GM20431 (cell line): ENCODE measurements around the gene APOL2.
"Not testable (repeated sequence)": the region's sequence is repeated elsewhere in the genome, so short reads cannot be mapped to it uniquely, and the experiment has no call there.

Experiments
- in situ Hi-C: fragments of 300-500 bp; cut with MseI, MboI; formaldehyde crosslinking; loops from one replicate; pipeline ENCODE4 v1.15.0; 2020; ENCODE audit warnings: low sequenced_read_pairs; ENCODE audit not compliant: unreplicated experiment

The APOL2 gene

DNA sequence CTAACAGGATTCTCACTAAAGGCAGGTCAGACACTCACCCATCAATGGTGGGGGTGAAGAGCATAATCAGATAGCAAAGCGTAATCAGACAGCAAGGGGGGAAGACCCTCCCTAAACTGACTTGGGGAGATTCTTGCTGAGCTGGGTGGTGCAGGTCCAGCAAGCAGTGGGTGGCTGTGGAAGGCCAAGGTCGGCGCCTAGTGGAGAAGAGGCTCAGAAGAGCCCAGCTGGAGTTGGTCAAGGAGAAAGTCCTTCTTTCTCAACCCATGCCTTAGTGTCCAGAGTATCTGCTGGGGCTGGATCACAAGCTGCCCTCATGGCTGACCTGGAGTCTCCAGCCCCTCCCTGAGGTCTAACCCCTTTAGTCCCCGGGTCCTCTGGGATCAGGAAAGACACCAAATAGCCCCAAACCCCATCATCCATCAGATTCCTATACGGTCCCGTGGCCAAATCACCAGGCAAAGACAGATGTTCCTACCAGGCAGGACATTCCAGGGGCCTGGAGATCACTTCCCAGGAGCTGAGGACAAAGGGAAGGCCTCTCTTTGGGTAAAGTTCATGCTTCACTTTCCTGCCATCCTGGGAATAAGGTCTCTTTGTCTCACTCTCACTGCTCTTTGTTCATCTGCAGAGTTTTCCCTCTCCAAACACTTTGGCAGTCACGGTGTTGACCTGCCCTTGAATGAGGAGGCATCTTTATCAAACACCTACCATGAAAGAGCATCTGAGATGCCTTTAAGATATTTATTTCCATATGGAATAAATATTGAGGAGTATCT is 24.7 kb upstream of the APOL2 start:
- in situ Hi-C loops = not testable (repeated sequence)

DNA sequence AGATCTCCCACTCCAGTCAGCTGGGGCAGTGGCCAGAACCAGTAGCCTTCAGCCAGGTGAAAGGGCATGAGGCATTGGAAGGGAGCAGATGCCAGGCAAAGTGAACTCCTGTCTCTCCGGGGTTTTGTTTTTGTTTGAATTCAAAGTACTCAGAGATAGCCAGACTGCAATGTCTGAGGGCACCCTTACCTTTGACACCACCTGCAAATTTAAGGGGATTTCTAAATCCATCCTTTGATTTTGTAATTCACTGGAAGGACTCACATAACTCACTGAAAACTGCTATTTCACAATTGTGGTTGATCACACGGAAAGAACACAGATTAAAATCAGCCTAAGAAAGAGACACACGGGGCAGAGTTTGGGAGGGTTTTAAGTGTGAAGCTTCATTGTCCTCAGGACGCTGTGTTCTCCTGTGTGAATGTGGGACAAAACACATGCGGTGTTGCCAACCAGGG is 23.9 kb upstream of the APOL2 start:
- in situ Hi-C loops = not testable (repeated sequence)

DNA sequence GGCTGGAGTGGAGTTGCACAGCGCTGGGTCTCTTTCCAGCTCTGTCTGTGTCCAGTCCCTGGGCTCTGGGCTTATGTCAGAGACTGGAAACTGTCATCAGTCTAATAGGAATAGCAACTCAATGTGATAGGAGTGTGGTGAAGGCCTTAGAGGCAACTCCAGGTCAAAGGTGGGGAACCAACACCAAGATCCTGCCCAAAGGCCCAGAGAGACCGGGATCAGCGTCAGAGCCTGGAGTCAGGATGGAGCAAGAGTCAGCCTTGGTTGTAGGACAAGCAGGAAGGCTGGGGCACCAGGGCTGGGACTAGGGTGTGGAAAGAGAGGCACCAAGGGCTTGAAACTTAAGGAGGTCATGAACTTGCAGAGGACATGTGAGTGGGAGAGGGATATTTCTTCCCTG is 23.0 kb upstream of the APOL2 start:
- in situ Hi-C loops = not testable (repeated sequence)

DNA sequence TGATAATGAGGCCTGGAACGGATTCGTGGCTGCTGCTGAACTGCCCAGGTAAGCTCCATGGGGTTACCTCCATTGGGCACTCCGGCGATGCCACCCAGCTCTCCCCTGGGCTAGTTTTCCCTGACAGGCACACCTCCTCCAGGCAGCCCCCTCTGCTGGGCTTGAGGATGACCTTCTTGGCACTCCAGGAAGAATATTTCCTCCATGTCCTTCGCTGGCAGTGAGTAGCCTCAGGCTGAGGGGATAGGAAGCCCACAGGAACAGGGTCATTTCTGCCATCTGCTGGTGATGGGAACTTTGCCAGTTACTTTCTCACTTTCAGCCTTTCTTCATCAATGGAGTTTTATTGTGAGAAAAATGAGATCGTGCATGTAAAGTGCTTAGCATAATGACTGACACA is 22.3 kb upstream of the APOL2 start:
- in situ Hi-C loops = not testable (repeated sequence)

DNA sequence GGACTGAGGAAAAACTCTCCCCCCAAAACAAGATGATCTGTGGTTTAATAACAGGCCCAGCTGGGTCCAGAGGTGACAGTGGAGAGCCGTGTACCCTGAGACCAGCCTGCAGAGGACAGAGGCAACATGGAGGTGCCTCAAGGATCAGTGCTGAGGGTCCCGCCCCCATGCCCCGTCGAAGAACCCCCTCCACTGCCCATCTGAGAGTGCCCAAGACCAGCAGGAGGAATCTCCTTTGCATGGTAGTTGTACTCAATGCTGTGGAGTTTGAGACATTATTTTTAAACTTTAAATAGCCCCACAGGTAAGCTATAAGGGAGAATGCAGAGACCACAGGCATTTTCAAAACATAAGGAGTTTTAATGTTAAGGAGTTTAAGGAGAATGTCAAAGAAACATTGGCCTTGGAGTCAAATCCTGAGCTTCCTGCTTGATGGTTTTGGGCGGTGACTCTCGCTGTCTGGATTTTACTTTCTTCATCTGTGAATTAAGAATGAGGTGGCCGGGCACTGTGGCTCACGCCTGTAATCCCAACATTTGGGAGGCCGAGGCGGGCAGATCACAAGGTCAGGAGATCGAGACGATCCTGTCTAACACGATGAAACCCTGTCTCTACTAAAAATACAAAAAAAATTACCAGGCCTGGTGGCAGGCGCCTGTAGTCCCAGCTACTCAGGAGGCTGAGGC is 20.4 kb upstream of the APOL2 start:
- in situ Hi-C loops = no loop called here

DNA sequence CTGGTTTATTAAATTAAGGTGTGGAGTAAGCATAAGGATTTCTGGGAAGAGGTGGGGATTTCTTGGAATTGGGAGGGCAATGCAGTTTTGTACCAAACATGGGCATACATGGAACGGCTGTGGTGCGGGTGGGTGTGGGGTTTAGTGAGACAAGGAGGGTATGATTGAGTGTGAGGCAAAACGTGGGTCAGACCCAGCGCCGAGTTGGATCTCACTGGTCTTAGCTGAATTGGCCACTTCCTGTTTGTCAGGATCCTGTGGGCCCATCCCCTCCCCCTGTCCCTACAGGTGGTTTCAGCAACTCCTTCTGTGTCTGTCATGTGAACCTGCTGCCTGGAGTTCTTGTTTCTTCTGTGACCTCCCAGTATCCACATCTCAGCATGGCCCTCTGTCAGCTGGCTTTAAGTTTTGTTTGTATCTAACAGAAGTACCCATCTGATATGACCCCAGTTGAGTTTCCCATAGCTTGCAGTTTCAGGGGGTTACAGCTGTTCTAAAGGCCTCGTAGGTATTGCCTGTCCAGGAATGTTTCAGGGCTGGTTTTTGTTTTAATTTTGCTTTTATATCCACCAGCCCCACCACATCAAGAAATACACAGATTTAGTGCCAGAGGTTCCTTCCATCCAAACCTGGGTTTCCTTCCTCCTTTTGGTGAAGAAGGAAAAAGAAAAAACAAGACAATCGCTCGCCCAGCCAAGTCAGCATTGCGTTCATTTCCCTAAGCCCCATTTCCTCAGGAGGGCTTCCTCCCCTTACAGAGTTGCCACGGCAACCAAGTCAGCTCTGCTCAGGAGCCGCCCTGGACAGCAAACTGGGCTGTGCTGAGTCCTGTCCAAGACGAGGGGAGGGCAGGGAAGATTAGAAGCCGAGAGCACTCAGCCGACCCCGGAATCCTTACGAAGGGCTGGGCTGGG is 19.6 kb upstream of the APOL2 start:
- in situ Hi-C loops = no loop called here

DNA sequence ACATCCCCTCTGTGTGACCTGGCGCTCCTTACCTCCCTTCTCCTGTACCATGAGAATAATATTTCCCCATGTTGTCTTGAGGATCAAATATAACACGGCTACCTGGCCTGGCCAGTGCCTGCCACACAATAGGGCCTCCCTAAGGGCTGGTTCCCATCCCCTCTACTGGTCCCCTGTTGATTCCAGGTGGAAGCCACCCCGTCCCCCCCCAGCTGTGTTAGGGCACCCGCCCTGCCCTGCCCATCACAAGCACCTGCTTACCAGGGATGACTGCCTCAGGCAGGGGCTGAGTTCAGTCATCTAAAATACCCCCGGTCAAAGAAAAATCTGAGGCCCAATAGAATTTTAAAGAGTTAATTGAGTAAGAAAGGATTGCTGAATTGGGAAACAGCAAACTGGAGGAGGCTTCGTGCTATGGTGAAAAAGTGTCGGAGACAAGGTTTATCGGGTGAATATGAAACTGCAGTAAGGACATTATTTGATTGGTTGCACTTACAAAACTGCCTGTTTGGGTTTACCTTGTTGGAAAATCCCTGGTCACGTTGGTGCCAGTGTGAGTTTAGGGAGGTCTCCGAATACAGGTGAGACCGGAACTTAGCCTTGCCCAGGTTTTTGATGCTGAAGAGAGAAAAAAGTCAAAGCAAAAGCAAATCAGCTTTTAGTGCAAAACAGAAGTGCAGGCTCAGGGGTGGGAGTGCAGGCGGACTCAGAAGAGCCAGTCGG is 18.8 kb upstream of the APOL2 start:
- in situ Hi-C loops = no loop called here

DNA sequence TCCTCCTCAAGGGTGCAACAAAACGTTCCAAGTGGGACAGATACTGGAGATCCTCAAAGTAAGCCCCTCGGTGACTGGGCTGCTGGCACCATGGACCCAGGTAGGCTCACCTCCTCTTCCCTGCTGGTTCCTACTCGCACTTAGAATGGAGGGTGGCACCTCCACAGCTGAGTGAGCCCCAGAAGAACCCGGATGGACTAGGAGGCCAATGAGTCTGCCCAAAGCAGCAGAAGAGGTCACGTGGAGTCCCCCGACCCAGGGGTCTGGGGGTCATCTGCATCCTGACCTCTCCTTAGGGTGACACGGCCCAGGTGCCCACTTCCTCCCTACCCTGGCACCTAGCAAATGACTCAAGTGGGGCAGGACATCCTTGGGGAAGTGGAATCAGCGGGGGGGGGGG is 18.0 kb upstream of the APOL2 start:
- in situ Hi-C loops = no loop called here

DNA sequence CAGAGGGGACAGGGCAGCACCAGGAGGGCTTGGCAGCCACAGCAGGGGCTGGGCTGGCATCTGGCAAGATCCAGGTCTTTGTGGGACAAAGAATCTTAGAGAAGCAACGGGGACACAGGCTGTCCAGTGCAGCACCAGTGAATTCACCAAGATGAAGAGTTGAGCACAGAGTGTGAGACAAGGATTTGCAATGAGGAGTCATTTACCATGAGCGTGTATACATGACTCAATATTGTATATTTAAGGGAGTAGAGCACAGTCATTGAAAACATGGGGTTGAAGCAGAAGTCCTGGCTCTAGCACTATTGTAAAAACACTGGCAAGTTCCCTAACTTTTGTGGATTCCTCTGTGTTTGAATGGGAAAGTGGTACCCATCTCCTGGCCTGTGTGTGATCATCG is 17.2 kb upstream of the APOL2 start:
- in situ Hi-C loops = no loop called here

DNA sequence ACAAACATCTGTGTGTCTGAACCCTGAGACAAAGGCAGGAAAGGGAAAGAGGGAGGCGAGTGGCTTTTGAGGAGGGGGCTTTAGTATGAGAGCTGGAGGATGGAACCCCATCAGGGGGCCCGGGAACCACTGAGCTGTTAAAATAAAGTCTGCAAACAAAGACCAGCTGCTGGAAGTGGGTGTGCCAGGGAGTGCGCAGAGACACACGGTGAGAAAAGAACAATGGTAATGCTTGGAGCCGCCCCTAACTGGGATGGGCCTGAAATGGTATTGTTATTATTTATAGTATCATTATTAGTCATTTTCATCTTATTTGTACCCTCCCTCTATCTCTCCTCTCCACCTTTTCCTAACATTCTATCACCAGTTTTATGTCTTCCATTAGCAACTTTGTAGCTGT is 16.2 kb upstream of the APOL2 start:
- in situ Hi-C loops = not testable (repeated sequence)

DNA sequence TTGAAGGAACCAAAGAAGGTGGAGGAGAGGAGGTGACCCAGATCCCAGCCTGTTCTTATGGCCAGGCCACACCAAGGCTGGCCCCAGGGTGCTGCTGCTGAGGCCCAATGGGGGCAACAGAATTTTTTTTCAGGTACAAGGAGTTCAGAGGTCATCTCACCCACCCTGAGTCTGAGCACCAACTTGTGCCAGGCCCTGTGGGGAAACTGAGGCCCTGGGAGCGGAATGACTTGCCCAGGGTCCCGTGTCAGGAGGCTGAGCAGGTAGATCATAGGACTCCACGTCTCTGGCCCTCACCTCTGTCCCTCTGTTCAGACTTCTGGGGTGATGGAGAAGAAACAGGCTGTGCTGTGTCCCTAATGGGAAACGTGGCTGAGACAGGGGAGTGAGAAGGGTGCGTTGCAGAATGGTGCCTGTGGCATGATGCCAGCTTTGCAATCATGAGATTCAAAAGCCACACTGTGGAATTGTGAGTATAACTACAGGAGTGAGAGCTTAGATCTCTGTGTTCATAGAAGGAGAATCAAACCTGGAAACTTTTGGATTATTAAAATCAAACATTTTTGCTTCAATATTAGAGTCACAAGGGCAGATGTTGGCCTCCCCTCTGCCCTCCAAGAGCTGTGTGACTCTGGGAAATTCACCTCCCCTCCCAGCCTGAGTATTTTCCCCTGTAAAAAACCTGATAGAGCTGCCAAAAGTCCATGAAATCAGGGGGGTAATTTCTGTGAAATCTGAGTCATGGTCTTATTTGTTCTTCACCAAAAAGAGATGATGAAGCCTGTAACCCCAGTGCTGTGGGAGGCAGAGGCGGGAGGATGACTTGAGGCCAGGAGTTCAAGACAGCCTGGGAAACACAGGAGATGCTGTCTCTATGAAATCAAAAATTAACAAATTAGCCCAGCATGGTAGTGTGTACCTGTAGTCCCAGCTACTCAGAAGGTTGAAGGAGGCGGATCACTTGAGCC is 14.5 kb upstream of the APOL2 start:
- in situ Hi-C loops = no loop called here

DNA sequence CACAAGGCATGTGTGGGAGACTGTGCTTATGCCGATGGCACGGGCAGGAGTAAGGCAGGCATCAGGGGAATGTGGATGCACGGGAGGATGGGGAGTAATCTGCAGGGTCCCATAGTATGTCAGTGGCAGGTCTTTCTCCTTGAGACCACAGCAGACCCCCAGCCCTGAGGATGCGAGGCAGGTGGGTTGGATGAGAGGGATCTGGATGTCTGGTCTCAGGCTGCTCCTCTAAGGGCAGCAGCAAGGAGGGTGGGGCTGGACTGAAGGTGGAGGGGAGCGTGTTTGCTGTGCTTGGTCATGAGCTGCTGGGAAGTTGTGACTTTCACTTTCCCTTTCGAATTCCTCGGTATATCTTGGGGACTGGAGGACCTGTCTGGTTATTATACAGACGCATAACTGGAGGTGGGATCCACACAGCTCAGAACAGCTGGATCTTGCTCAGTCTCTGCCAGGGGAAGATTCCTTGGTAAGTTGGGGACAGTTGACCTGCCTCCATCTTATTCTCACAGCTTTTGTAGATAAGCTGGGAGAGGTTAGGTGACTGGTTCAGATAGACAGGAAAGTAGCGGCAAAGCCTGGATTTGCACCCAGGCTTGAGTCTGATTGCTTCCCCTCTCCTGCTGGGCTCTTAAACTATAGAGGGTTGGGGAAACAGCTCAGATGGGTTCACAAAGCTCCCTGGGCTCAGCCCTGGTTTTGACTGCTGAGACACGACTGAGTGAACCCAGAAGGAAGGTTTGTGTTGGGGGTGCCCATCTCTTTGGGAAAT is 13.6 kb upstream of the APOL2 start, which contains the start of gene APOL1:
TSS of gene APOL1 (plus strand) at position 380 of the 769 bp plus-strand sequence. CDS start 1,823 bp downstream, outside the sequence.
- in situ Hi-C loops = no loop called here

DNA sequence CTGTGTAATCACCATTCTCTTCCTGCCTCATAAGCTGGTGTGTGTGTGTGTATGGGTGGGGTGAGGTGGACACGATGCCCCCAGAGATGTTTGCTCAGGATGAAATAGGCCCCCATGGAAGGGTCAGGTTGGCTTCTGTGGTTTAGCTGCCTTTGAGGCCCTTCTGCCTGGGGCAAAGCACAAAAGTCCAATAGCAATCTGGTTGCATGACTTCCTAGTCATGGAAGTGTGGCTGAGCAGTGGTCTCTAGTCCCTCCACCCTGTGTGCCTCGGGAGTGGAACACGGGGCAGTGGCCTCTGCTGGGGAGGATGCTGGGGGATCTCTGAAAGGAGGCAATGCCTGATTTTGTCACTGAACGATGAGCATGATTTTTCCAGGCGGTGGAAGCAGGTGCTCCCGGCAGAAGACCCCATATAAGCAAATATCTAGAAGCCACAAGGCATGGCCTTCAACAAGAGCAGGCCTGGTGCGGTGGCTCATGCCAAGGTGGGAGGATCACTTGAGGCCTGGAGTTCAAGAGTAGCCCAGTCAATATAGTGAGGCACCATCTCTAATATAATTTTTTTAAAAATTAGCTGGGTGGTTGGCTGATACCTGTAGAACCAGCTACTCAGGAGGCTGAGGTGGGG is 12.8 kb upstream of the APOL2 start:
- in situ Hi-C loops = not testable (repeated sequence)

DNA sequence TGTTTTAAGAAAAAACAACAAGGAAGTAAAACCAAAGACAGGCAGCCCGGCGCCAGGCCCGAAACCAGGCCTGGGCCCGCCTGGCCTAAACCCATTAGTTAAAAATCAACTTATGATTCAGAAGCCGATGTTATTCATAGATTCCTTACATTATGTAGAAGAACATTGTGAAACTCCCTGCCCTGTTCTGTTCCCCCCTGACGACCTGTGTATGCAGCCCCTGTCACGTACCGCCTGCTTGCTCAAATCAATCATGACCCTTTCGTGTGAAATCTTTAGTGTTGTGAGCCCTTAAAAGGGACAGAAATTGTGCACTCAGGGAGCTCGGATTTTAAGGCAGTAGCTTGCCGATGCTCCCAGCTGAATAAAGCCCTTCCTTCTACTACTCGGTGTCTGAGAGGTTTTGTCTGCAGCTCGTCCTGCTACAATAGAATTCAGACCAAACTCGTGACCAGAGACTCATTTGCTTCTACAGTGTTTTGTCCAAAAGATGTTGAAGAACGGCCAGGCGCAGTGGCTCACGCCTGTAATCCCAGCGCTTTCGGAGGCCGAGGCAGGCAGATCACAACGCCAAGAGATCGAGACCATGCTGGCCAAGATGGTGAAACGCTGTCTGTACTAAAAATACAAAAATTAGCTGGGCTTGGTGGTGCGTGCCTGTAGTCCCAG is 11.1 kb upstream of the APOL2 start:
- in situ Hi-C loops = not testable (repeated sequence)

DNA sequence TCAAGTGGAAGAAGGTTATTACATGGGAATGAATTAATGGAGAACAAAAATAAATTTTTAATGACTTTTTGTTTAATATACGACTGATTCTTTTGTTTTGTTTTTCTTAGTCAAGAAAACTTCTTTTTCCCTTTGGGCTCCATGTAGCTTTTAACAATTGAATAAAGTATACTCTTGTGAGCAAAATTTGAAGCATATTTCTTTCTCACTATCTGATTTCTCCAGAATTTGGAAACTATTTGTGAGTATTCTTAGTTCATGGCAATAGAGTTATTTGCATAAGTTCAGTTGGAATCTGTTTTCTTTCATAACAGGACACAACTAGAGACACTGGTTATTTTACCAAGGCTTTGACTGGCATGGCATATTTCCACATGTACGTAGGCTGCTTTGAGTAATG is 9.8 kb upstream of the APOL2 start:
- in situ Hi-C loops = no loop called here

DNA sequence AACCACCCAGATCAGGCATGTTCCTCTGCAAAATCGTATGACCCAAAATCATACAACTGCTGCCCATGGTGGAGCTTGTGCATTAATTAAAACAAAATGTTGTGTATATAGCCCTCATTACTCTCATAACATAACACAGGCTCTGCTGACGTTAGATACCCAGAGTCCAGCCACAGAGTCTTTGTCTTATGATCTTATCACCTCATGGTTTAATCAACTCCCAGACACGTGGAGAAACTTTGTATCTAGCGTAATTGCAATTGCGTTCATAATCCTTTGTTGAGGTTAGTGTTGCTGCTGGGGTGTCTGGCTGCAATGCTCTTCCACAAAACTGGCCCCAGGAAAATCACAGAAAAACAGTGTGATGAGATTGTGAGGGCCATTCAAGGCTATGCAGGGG is 8.6 kb upstream of the APOL2 start:
- in situ Hi-C loops = no loop called here

DNA sequence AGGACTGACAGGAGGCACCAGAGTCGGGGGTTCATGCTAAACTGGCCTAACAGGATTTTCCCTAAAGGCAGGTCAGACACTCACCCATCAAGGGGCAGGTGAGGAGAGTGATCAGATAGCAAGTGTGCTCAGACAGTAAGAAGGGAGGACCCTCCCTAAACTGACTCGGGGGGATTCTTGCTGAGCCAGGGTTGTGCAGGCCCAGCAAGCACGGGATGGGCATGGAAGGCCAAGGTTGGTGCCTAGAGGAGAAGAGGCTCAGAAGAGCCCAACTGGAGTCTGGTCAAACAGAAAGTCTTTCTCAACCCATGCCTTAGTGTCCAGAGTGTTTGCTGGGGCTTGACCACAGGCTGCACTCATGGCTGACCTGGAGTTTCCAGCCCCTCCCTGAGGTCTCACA is 7.4 kb upstream of the APOL2 start:
- in situ Hi-C loops = no loop called here
